ENCODE data around the gene CORO1C. TPM values are rescaled to one million over a fixed set of nuclear protein-coding genes. Genes with fewer than 3 reads are reported as not detected.

Gene CORO1C
- total and polyA plus RNA-seq, 4 donors, result 23.2 to 58.6 (median 41.9) TPM

DNA sequence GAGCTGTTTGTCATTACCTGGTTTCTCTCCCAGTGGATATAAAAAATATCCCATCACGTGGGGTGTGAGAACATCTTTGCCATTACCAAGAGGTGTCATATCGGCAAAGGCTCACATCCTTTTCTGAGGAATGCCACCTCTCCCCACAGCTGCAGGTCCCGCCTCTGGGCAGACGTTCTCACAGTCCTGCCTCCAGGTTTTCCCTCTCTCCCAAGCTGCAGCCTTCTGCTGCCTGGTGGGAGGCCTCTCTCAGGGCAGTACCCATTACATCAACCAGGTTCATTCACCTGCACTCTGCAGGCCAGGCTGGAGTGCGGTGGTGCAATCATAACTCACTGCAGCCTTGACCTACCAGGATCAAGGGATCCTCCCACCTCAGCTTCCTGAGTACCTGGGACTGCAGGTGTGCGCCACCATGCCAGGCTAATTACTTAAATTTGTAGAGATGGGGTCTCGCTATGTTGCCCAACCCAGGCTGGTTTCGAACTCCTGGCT, 118.5 kb downstream of the CORO1C start (continued):
- TF ChIP-seq, protein P1, sequence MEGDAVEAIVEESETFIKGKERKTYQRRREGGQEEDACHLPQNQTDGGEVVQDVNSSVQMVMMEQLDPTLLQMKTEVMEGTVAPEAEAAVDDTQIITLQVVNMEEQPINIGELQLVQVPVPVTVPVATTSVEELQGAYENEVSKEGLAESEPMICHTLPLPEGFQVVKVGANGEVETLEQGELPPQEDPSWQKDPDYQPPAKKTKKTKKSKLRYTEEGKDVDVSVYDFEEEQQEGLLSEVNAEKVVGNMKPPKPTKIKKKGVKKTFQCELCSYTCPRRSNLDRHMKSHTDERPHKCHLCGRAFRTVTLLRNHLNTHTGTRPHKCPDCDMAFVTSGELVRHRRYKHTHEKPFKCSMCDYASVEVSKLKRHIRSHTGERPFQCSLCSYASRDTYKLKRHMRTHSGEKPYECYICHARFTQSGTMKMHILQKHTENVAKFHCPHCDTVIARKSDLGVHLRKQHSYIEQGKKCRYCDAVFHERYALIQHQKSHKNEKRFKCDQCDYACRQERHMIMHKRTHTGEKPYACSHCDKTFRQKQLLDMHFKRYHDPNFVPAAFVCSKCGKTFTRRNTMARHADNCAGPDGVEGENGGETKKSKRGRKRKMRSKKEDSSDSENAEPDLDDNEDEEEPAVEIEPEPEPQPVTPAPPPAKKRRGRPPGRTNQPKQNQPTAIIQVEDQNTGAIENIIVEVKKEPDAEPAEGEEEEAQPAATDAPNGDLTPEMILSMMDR (IDR thresholded peaks at IDR 0.05; ENCODE audit: low read depth, low read length, missing input control), result no peak

DNA sequence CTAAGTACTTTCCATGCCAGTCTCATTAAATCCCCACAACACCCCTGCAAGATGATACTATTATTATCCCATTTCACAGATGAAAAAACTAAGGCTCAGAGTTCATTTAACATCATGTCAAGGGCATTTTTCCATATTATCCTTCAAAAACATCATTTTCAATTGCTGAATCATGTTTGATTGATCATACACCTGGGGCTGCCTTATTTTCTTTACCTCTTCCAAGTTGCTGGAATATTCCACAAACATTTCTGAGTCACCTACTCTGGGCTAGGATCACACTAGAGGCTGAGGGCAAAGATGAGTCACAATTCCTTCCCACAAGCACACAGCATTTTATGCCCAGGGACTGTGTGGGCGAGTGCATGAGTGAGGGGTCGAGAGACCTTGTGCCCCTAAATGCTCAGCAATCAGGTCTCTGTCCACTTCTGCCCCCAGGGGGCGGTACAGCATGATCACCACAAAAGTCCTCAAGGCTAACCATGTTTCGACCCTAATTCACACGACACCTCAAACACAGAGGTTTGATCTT, 119.4 kb downstream of the CORO1C start:
- no peak for DNase-seq (ENCODE audit: low spot score)
- Histone ChIP-seq H3K27ac (ENCODE audit: low read depth in 1 of 2, low read length in 2 of 2) (no peak overlapping the region), H3K4me3 (ENCODE audit: low read depth in 1 of 3, low read length in 3 of 3) (no peak overlapping the region), H3K4me1 (ENCODE audit: control insufficient read depth in 4 of 4, insufficient read depth in 4 of 4, low read length in 3 of 4) (no peaks in the 10 kb centered on the region), H3K9me3 (ENCODE audit: control insufficient read depth in 4 of 4, low read length in 3 of 4) (no peaks in the 10 kb centered on the region), H3K36me3 (ENCODE audit: control insufficient read depth in 4 of 4, insufficient read depth in 3 of 4, low read depth in 1 of 4, low read length in 3 of 4) (no peaks in the 10 kb centered on the region), H3K9ac (ENCODE audit: low read depth in 1 of 2, low read length in 2 of 2) (no peak overlapping the region), H3K27me3 (ENCODE audit: control insufficient read depth in 4 of 4, insufficient read depth in 4 of 4, low read length in 3 of 4) (no peaks in the 10 kb centered on the region)
- WGBS, result 48% methylated on average over 5 of the region's 5 CpGs
- TF ChIP-seq GABPA (IDR thresholded peaks at IDR 0.05 in 1 of 2, conservative IDR thresholded peaks at IDR 0.05 in 1 of 2), result no peak
- no peak for TF ChIP-seq HNF4G (IDR thresholded peaks at IDR 0.05)
- TF ChIP-seq HNF4A (conservative IDR thresholded peaks at IDR 0.05), result no peak
- TF ChIP-seq RAD21 (IDR thresholded peaks at IDR 0.05), result peak in 1 of 2 donors; percentile 46
- TF ChIP-seq, protein P2, sequence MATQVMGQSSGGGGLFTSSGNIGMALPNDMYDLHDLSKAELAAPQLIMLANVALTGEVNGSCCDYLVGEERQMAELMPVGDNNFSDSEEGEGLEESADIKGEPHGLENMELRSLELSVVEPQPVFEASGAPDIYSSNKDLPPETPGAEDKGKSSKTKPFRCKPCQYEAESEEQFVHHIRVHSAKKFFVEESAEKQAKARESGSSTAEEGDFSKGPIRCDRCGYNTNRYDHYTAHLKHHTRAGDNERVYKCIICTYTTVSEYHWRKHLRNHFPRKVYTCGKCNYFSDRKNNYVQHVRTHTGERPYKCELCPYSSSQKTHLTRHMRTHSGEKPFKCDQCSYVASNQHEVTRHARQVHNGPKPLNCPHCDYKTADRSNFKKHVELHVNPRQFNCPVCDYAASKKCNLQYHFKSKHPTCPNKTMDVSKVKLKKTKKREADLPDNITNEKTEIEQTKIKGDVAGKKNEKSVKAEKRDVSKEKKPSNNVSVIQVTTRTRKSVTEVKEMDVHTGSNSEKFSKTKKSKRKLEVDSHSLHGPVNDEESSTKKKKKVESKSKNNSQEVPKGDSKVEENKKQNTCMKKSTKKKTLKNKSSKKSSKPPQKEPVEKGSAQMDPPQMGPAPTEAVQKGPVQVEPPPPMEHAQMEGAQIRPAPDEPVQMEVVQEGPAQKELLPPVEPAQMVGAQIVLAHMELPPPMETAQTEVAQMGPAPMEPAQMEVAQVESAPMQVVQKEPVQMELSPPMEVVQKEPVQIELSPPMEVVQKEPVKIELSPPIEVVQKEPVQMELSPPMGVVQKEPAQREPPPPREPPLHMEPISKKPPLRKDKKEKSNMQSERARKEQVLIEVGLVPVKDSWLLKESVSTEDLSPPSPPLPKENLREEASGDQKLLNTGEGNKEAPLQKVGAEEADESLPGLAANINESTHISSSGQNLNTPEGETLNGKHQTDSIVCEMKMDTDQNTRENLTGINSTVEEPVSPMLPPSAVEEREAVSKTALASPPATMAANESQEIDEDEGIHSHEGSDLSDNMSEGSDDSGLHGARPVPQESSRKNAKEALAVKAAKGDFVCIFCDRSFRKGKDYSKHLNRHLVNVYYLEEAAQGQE (IDR thresholded peaks at IDR 0.05), result no peak
- TF ChIP-seq SP1 (IDR thresholded peaks at IDR 0.05), result no peak
- TF ChIP-seq, protein P3, sequence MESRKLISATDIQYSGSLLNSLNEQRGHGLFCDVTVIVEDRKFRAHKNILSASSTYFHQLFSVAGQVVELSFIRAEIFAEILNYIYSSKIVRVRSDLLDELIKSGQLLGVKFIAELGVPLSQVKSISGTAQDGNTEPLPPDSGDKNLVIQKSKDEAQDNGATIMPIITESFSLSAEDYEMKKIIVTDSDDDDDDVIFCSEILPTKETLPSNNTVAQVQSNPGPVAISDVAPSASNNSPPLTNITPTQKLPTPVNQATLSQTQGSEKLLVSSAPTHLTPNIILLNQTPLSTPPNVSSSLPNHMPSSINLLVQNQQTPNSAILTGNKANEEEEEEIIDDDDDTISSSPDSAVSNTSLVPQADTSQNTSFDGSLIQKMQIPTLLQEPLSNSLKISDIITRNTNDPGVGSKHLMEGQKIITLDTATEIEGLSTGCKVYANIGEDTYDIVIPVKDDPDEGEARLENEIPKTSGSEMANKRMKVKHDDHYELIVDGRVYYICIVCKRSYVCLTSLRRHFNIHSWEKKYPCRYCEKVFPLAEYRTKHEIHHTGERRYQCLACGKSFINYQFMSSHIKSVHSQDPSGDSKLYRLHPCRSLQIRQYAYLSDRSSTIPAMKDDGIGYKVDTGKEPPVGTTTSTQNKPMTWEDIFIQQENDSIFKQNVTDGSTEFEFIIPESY (IDR thresholded peaks at IDR 0.05), result no peak
- TF ChIP-seq, protein P1 (IDR thresholded peaks at IDR 0.05; ENCODE audit: low read depth, low read length, missing input control), result peak; percentile 8
- no peak for TF ChIP-seq FOXA2 (IDR thresholded peaks at IDR 0.05)
- no peak for TF ChIP-seq FOXA1 (IDR thresholded peaks at IDR 0.05)
- no peak for TF ChIP-seq EGR1 (IDR thresholded peaks at IDR 0.05; ENCODE audit: low read depth in 2 of 2)
- no peak for TF ChIP-seq TAF1 (conservative IDR thresholded peaks at IDR 0.05)
- TF ChIP-seq, protein P4, sequence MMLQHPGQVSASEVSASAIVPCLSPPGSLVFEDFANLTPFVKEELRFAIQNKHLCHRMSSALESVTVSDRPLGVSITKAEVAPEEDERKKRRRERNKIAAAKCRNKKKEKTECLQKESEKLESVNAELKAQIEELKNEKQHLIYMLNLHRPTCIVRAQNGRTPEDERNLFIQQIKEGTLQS (IDR thresholded peaks at IDR 0.05), result no peak
- no peak for TF ChIP-seq JUND (IDR thresholded peaks at IDR 0.05)
- TF ChIP-seq RXRA (IDR thresholded peaks at IDR 0.05), result no peak
- no peak for TF ChIP-seq YY1 (IDR thresholded peaks at IDR 0.05)

Measured in liver (tissue), 9 donors.